GM06990 (cell line): ENCODE results near the gene TRIP4.
"Not testable (repeated sequence)": the region's sequence is repeated elsewhere in the genome, so short reads cannot be mapped to it uniquely, and the experiment has no call there.

Source experiments
- DNase-seq: peaks from one replicate; pipeline ENCODE4 v3.0.0-alpha.2; 2011; ENCODE audit not compliant: insufficient read length; ENCODE audit errors: extremely low read depth
- H3K27me3 ChIP-seq: replicated peaks from 2 replicates; pipeline ENCODE4 v1.6.0; 2011; ENCODE audit warnings: low read length; ENCODE audit not compliant: control insufficient read depth, insufficient read depth
- H3K36me3 ChIP-seq: 2 replicates; pipeline ENCODE4 v1.5.1; 2011; ENCODE audit warnings: low read length; ENCODE audit not compliant: control insufficient read depth, insufficient read depth
- H3K4me3 ChIP-seq: replicated peaks from 2 replicates; pipeline ENCODE4 v1.5.1; 2011; ENCODE audit warnings: low read depth, mild to moderate bottlenecking, control low read depth, low read length
- CTCF ChIP-seq: IDR thresholded peaks from 2 replicates; pipeline ENCODE4 v1.5.1; 2011; ENCODE audit warnings: low read length, control low read depth, mild to moderate bottlenecking, inconsistent platforms; ENCODE audit not compliant: insufficient read depth, poor library complexity, severe bottlenecking

Gene TRIP4

GRCh38 chr15:64373360-64373759 lies 14.3 kb upstream of the TRIP4 start:
- Histone ChIP-seq H3K36me3 (peaks cover 5% of the 10 kb centered on the region), H3K4me3 (no peak overlapping the region), H3K27me3 (no peaks in the 10 kb centered on the region)
- peak; percentile 12 for DNase-seq
- TF ChIP-seq CTCF, result no peak

DNA sequence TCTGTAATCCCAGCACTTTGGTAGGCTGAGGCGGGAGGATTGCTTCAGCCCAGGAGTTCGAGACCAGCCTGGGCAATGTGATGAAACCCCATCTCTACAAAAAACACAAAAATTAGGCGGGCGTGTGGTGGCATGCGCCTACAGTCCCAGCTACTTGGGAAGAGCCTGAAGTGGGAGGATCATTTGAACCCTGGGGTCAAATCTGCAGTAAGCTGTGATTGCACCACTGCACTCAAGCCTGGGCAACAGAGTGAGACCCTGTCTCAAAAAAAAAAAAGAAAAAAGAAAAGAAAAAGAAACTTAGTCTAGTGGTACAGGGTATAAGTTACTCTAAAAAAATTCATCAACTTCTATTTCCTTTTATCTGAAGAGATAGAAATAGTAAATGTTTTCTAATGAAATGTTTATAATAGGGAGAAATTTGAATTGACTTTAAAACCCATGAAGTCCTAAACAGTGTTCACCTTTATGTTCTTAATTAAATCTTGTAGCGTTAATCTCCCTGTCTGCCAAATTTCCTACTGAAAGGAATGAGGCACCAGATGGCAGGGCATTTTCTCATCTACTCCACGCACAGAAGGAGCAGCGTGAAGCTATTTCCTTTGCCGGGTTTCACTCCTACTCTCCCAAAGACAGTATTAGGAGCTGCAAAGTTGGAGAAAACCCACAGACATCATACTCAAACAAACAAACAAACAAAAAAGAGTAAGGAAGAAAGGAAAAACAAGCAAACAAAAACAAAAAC lies 8.2 kb upstream of the TRIP4 start:
- Histone ChIP-seq H3K36me3 (peaks cover 1% of the 10 kb centered on the region; the same call in 1 of the 2 replicates), H3K4me3 (peak overlapping the region; percentile 77), H3K27me3 (no peaks in the 10 kb centered on the region)
- TF ChIP-seq CTCF, result no peak
- no peak for DNase-seq

DNA sequence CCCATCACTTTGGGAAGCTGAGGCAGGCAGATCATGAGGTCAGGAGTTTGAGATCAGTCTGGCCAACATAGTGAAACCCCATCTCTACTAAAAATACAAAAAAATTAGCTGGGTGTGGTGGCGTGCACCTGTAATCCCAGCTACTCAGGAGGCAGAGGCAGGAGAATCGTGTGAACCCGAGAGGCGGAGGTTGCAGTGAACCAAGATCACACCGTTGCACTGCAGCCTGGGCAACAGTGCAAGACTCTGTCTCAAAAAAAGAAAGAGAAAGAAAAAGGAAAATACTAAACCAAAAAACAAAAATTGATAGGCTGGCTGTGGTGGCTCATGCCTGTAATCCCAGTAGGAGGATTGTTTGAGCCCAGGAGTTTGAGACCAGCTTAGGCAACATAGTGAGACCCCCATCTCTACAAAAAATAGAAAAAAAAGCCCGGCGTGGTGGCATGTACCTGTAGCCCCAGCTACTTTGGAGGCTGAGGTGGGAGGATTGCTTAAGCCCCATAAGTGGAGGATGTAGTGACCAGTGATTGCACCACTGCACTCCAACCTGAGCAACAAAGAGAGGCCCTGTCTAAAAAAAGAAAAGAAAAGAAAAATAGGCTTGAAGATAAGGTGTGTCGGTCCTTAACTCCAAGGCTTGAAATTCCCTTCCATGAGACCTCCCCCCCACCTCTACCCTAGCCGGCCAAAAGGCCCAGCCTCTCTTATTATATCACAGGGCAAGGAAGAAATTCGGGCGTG lies 7.3 kb upstream of the TRIP4 start:
- H3K36me3 ChIP-seq, DNase-seq, H3K27me3 ChIP-seq: not testable (repeated sequence)
- peak overlapping the region; percentile 77 for H3K4me3 ChIP-seq

DNA sequence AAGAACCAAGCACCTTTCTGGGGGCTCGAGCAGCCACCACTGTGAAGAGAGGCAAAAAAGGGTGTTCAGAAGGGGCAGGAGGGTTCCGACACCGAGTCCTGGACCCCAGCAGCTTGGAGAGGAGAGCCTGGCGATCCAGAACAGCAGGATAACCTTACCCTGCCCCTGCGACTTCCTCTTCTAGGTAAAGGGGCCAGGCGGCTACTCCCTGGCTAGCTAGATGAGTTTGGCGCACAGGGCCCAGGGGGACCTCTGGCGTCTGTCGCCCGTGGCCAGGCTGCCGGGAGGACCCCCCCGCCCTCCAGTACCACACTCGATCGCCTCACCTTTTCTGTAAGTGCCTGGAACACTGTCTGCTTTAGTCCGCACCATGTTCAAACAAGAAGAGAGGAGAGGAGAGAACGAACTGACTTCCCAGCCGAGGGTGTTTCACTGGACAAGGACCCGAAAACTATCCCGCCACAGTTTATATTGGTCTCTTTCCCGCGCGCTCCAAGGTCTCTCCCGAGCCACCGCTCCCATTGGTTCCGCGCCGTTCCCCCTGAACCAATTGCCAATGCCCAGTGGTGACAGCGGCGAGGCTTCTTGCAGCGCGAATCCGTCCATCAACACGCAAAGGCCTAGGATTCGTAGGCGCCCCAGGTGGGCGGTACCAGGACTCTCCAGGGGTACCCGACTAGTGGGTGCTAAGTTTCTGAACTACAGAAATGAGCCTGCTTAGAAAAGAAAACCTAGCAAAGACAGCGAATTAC lies 6.5 kb upstream of the TRIP4 start, which contains the start of gene PCLAF:
TSS of gene PCLAF (minus strand) at position 442 of the 752 bp plus-strand sequence. CDS start at position 372, 70 bp downstream.
- no peaks in the 10 kb centered on the region for H3K27me3 ChIP-seq
- H3K4me3 ChIP-seq, result peak within 1 kb of the TSS; percentile 77
- peak; percentile 89 for DNase-seq
- no peaks in the 10 kb centered on the region for H3K36me3 ChIP-seq
- peak; percentile 8 for TF ChIP-seq CTCF

GRCh38 chr15:64383760-64384159 lies 3.9 kb upstream of the TRIP4 start:
- H3K4me3 ChIP-seq, result no peak overlapping the region
- no peak for TF ChIP-seq CTCF

DNA sequence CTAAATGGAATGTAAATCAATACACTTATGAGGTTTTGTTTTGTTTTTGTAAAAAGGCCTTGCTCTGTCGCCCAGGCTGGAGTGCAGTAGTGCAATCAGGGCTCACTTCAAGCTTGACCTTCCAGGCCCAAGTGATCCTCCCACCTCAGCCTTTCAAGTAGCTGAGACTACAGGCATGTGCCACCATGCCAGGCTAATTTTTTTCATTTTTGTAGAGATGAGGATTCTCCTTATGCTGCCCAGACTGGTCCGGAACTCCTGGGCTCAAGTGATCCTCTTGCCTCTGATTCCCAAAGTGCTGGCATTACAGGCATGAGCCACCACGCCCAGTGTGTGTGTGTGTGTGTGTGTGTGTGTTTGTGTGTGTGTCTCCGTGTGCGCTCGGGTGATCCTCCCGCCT lies 1.3 kb upstream of the TRIP4 start:
- Histone ChIP-seq H3K27me3 (no peaks in the 10 kb centered on the region), H3K36me3 (no peaks in the 10 kb centered on the region), H3K4me3 (no peak overlapping the region)
- TF ChIP-seq CTCF, result no peak
- no peak for DNase-seq

More at GRCh38 chr15:64383760-64384159, 3.9 kb upstream of the TRIP4 start:
- Histone ChIP-seq H3K36me3 (no peaks in the 10 kb centered on the region), H3K27me3 (no peaks in the 10 kb centered on the region)
- DNase-seq, result no peak
